AG08396 (cell line): ENCODE data around the gene SMG1.

Experiments
- DNase-seq: peaks from one replicate; pipeline ENCODE4 v3.0.0; 2012; ENCODE audit warnings: low spot score, mixed read lengths

The SMG1 gene

DNA sequence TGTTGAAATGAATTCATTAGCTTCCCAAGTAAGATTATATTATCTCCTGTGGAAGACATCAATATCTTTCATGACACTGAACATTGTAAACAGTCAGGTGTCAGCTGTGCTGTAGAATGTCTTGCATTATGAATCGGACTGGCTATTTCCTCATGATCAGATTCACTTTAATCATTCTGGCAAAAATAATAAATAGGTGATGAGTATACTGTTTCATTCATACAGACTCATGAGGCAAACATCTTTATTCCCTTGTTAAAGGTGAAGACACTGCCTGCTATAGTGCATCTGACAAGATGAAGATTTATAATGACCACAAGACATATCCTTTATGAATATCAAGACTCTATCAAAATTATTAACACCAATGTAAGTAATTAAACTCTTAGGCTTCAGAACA, 73.6 kb downstream of the SMG1 start:
- DNase-seq: no peak

DNA sequence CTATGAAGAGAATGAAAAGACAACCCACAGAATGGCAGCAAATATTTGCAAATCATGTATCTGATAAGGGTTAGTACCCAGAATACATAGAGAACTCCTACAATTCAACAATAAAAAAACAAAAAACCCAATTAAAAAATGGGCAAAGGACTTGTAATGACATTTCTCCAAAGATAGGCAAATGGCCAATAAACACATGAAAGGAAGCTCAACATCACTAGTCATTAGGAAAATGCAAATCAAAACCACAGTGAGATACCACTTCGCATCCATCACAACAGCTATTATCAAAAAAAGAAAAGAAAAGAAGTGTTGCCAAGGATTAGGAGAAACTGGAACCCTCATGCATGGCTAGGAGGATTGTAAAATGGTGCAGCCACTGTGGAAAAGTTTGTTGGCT, 79.8 kb downstream of the SMG1 start:
- DNase-seq: no peak

DNA sequence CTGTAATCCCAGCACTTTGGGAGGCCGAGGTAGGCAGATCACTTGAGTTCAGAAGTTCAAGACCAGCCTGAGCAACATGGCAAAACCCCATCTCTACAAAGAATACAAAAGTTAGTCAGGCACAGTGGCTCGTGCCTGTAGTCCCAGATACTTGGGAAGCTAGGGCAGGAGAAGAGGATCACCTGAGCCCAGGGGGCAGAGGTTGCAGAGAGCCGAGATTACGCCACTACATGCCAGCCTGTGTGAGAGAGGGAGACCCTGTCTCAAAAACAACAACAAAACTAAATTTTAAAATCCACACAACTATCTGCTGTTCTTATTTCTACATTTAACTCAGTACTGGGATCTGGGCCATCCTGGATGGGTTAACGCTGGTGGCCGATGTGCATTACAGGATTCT, 83.6 kb downstream of the SMG1 start:
- DNase-seq: no peak

DNA sequence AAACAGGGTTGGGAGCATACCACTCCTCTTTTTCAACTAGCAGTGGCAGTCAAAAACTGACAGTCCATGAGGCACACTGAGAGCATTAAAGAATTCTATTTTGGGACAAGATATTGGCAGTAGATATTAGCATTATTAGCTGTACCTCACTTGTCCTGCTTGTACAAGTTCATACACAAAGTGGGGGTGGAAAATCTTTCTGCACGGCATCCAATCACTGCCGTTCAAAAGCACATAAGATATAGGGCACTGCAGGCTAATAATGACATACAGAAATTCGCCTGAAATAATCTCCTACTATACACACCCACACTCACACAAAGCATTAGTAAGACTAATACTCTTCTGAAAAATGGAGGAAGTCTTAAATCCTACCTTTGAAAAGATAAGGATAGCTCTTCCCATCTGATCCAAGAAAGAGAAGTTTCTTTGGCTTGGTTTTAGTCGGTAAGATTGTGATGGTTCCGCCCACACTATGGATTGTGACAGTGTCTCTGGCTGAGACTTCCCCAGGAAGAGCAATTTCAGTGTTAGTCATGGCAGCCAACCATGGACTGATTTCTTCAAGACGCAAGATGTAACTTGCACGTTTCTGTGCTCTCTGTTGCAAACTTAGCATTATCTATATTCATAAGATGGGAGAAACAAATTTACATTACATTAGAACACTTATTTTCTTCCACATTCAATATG, 84.2 kb downstream of the SMG1 start:
- DNase-seq: no peak

DNA sequence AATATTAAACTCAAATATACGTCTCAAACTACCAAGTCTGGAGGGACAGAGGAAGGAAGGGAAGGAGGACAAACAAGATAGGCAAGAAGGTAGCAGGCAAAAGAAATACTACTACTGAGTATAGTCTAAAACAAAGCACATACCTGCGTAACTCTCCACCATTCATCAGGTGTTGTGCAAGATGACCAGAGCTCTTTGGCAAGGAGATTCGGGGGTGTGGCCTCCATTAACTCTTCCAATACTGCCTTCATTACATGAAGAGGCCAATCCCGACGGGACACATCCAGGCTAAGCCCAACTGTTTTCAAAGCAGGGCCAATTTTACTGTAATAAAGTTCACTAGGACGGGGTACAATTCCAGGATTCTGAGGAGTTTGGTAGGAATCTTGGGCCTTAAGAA, 86.7 kb downstream of the SMG1 start:
- no peak for DNase-seq

DNA sequence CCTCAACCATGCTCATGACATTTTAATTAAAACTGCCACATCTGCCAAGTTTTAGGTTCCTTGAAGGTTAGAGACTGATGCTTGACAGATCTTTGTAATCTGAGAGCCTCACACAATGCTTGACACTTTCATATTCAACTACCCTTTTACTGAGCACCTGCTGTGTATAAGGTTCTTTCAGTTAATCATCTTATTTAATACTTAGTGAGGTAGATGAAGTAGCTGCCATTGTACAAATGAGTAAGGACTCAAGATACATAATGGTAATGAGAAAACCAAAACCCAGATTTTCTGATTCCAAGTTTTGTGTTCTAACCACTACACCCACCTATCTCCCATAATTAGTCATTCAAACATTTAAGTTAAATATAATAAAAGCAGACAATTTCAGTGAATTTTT, 89.5 kb downstream of the SMG1 start:
- DNase-seq: no peak

DNA sequence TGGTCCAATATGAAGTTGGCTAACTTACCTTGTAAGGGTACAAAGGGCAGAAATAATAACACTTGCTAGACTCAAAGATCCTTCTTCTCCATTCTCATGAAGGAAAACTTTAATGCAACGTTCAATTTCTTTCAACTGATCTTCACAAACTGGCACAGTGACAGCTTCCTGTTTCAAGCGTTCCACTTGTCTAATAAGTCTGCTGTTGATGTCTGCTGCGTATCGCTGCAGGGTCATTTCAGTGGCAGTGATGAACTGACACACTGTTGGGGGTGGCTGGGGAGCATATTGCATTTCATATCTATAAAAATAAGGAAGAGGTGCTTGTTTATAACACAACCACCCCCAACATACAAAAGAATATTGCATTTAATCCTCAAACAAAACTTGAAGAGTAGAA, 91.3 kb downstream of the SMG1 start:
- no peak for DNase-seq

DNA sequence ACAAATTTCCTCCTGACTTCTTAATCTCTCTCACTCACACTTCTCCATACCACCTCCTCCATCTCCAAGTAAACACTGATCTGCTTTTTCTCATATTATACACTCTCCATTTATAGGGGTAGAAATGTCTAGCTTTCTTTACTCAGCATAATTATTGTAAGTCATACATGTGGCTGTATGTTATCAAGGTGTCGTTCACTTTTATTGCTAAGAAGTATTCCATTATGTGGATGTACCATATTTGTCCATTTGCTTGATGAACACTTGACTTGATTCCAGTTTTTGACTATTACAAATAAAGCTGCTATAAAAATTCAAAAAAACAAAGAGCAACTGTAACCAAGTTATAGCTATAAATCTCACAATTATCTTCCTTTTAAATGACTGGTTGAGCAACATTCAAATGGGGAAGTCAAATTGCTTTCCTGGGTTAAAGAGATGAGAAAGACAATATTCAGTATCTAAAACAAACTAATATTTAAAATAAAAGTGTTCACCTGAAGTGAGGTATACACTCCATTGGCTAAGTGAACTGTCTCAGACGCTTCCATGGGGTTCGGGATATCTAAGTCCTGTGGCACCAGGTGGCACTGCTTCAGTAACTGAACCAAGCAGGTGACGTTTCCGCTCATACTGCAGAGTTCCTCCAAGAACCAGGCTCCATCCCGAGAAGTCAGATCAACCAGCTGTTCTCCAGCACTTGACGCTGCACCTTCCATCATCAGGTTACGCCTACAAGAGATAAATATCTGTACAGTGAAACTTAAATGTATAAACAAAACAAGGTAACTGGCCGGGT, 92.3 kb downstream of the SMG1 start:
- DNase-seq: no peak

DNA sequence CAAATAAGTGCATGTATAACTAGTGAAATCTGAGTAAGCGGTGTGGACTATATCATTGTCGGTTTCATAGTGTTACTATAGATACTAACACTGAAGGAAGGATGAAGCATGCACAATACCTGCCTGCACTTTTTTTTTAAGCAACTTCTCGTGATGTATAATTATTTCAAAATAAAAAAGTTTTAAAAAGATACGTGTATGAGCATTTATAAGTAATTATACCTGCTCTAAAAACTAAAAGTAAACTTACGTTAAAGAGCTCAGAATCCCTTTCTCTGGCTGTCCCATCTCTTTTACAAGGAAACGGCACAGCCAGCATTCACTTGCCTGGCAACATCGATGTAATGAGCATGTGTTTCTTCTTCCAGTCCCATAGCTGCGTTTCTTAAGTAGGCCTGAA, 93.6 kb downstream of the SMG1 start:
- DNase-seq: no peak

DNA sequence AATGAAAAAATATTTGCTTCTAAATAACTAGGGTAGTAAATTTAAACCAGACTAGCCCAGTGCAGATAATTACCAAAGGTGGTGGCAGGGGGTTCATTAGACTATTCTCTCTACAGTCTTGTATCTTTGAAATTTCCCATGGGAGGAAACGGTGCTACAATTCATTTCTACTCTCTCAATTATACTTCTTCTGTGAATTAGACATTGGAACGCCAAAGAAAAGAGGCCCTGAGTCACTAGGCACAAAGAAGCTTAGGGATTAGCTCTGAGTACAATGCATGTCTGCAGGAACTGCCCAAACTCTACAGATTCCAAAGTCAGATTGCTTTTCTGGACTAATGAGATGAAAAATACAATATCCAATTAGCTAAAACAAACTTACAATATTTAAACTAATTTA, 94.2 kb downstream of the SMG1 start:
- DNase-seq: no peak

DNA sequence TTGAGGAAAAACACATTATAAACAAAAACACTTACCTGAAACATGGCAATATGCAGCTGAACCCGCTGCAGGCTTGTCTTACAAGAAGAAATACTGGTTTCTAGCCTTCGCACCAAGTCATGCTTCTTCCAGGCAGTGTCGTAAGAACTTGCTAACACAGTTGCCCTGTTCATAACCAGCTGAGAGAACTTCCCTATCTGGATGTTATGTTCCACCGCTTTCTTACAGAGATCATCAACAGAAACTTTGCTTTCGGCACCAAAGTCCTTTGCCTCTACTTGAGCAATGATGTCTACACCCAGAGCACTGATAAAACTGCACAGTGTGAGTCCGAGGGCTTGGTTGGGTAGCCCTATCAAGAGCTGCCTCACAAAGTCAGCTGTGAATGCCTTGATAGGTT, 97.0 kb downstream of the SMG1 start:
- no peak for DNase-seq

DNA sequence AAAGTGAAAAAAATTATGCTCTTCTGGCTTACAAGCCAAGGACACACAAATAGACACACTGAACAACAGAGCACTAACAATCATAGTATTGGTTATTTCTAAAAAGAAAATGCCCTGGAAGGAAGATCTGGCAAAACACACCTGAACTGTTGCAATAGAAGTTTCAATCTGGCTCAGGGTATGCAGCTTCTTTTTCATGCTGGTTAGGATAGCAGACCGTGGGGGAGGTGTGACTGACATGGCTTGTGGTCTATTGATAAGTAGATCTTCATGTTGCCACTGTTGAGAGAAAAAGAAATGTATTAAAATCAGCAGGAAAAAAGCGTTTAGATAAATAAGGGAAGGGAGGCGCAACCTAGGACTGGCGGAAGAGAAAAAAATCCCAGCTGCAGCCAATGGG, 98.3 kb downstream of the SMG1 start:
- no peak for DNase-seq

DNA sequence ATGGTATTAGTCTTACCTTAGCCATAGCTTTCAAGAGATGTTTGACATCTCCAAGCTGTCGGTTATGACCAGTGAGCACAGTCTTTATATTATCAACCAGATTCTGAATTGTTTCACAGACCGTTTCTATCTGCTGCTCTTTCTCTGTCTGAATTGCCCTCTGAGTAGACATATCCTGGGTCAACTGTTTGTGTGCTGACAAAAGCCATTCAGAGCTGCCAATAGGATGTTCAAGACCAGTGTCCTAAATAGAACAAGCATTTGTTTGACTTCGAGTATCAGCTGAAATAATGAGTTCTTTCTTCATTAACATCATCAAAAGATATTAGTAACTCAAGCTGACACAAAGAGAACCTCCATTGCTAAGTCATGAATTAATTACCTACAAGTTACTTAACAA, 109.9 kb downstream of the SMG1 start:
- no peak for DNase-seq

DNA sequence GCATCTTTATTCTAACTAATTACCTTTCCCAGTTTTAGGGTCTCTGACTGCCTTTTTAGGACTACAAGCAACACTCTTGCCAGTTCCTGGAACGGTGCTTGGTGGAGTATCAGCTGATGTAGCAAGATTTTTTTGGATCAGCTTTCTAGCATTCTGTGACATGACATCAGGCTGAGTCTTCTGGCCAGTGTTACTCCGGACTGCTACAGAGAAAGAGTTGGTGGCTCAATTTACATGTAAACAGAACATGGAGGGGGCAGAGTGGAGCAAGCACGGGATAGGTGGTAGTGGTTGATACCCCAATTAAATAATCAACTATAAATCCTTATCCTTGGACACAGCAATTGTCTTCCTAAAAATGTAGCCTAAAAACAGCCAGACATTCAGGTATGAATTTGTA, 114.3 kb downstream of the SMG1 start:
- DNase-seq: no peak

DNA sequence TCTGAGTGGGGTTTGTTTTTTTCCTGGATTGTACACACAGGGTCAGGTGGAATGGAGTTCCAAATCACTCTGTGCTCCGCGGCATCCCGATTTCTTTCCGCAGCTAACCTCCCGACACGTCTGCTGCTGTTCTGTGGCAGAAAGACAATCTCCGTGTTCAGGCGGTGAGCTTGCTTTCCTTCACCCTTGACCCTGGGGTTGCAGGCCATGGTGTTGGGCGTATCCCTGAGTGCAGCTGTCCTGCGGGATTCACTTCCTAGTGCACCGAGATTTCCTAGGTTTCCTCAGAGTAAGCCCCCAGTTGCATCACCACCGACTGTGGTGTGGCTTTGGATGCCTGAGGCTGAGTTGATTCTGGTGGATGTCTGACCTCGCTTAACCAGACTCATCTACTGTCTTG, 117.0 kb downstream of the SMG1 start:
- no peak for DNase-seq

DNA sequence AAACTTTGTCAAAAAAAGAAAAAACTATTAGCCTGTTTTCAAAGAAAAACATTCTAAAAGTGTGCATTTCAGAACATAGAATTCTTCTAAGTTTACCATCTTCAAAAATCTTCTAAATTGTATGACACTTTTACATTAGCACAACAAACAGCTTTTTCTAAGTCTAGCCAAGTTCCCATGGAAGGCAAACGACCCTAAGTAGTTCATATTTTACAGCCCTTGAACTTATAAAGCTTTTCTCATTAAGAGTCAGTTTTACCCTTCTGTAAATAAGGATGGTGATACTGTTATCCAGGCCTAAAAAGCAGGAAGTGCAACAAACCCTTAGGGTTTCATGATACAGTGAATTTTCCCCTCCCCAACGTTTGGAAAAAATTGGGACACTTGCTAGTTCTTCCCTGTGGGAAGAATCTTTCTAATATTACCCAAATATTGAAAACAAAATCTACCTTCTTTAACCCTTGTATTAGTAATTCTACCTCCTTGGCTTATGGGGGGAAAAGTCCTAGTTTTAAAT, 120.9 kb downstream of the SMG1 start:
- DNase-seq: no peak

DNA sequence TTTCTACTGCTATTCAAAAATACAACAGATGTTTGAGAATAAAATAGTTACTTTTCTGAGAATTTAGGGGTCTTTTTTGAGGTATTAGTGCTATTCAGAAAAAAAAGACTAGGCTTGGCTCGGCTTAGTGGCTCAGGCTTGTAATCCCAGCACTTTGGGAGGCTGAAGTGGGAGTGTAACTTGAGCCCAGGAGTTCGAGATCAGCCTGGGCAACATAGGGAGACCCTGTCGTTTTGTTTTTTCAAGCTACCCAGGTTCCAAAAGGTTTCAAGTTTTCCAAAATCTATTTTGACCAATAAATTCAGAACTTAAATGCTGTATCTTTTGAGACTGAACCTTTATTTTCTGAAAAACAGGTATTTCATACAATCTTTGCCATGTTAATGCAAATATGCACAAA, 121.7 kb downstream of the SMG1 start:
- no peak for DNase-seq

DNA sequence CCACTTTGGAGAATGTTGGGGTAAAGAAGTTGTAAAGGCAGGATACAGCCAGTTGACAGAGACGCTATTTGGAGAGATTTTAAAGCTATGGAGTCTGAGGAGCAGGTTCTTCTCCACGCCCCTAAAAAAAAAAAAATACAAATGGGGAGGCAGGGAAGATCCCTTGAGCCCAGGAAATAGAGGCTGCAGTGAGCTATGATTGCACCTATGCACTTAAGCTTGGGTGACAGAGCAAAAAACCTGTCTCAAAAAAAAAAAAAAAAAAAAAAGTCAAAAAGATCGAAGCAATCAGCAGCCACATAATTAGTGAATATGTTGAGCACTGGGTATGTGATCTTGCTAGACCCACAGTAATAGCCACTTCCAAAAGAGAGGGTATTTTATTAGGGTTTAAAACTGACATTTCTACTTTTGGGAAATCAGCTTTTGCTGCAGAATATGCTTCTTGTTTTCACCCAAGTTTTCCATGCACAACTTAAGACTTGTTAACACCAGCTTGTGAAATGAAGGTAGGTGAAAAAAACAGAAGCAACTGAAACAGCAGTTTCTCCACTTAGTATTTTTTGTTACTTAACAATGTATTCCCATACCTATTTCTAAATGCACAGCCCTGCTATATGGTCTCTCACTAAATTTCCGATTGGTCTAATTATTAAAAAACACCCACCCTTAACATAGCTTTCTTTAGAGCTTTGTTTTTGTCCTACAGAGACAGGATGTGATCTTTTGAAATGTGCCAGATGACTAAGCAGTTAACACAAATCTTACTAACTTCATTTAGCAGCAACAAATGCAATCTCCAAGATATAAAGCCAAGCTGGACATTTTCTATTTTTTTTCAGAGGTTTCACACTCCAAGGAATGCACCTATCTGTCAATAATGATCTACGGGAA, 122.4 kb downstream of the SMG1 start:
- DNase-seq: no peak

DNA sequence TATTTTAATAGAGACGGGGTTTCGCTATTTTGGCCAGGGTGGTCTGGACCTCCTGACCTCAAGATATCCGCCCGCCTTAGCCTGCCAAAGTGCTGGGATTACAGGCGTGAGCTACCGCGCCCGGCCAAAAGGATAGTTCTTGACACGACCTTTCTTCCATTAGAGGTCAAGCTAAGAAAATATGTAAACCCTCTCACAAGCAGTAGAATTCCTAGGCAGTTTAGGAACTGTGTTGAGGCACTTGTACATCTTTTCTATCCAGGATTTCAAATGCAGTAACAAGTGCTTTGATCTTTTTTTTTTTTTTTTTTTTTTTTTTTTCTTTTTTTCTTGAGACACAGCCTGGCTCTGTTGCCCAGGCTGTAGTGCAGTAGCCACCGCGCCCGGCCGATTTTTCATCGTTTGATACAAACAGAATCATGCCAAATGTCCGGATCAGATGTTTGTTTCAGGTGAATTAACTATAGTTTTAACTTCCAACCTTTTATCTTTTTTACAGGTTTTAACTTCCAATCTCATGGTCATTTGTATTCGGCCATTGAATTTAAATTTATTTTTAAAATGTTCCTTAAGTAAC, 123.4 kb downstream of the SMG1 start:
- DNase-seq: no peak

DNA sequence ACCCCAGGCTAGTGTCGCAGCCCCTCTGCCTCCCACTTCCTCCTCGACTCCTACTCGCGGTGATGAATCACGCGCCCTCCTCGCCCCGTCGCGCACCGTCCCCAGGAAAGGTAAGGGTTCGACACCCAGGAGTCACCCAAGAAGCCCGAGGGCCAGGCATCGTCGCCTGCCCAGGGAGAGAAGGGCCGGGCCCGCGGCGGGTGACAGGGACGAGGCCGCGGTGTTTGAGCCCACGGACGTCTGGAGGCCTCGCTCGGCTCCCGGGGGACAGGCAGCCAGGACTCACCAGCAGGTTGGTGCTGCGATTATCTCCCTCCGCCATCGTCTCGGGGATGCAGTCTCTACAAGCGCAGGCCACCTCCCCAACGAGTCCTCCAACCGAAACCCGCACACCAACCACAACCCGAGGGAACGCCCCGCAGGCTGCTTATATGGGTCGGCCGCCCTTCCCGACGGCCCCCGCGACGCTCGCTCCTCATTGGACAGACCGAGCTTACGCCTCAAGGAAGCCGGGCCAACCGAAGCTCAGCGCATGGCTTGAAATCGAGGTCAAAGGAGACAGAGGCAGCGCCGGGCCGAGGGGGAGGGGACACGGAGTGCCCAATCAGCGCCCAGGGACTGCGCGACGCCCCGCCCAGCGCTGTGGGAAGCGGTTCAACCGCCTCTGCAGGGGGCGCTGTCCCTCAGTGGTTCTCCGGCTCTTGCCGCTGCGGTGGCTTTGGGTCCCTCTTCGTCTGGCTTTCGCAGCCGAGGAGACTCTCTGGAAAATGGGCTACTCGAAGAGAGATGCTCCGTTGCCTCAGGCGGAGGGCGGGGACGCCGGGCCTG, 124.8 kb downstream of the SMG1 start, which contains the start of gene ARL6IP1:
ARL6IP1 (minus strand) TSS at position 405 of the 828 bp plus-strand sequence; CDS start at position 322, 83 bp downstream.
- DNase-seq: peak; percentile 98

DNA sequence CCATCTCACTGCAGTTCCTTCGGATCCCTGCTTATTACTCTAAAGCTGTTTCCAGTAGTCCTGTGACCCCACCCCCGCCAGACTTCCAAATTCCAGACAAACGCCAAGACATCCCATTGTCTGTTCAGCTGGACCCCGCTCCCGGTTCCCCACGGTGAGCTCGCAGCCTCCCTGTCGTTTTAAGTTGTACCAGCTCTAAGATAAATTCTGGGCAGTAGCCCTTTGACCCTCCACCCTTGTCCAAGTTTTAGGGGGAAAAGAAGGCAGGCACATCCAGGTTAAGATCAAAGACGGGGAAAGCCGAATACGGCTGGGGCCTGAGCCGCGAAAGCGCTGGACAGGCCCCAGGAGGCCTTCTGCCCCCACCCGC, 125.4 kb downstream of the SMG1 start:
- peak; percentile 26 for DNase-seq
